GM12892 (cell line): ENCODE results near the gene CSRP3.

Experiments used
- POLR2A ChIP-seq: IDR thresholded peaks from 2 replicates; pipeline ENCODE4 v1.6.1; 2011; ENCODE audit warnings: low read depth, low read length, control low read depth
- TAF1 ChIP-seq: IDR thresholded peaks from 2 replicates; pipeline ENCODE4 v1.6.1; 2011; ENCODE audit warnings: low read depth, mild to moderate bottlenecking, control low read depth, low read length, borderline replicate concordance

- no peak for TF ChIP-seq POLR2A
- no peak for TF ChIP-seq TAF1
Observed at GRCh38 chr11:19191530-19192169, 10.1 kb downstream of the CSRP3 start.
